Neural cell (in vitro differentiated cells): ENCODE data around the gene PLXNA4. TPM values are rescaled to one million over a fixed set of nuclear protein-coding genes. Genes with fewer than 3 reads are reported as not detected.

ENCODE experiments used
- H2AFZ ChIP-seq: fragments of 200-600, 300-800 bp; sonication (generic), shearing (Covaris generic); 2 replicates; pipeline ENCODE4 v1.6.0; 2014; ENCODE audit warnings: low read depth, mild to moderate bottlenecking, antibody characterized with exemption, low read length, moderate library complexity
- H3F3A ChIP-seq: fragments of 200-600 bp; shearing (Covaris generic); 2 replicates; pipeline ENCODE4 v1.6.1; 2016; ENCODE audit warnings: mild to moderate bottlenecking, moderate library complexity, mixed read lengths, antibody characterized with exemption, low read length; ENCODE audit not compliant: insufficient read depth, poor library complexity, severe bottlenecking
- H3K27ac ChIP-seq: fragments of 200-600, 300-800 bp; sonication (generic), shearing (Covaris generic); 2 replicates; pipeline ENCODE4 v1.5.1; 2014; ENCODE audit warnings: mild to moderate bottlenecking, low read length, moderate library complexity
- H3K27me3 ChIP-seq: fragments of 300-800, 200-600 bp; sonication (generic), shearing (Covaris generic); 2 replicates; pipeline ENCODE4 v1.6.0; 2014; ENCODE audit warnings: mild to moderate bottlenecking, low read depth, low read length, moderate library complexity; ENCODE audit not compliant: insufficient read depth
- H3K36me3 ChIP-seq: fragments of 300-800, 200-600 bp; sonication (generic), shearing (Covaris generic); 2 replicates; pipeline ENCODE4 v1.5.1; 2014; ENCODE audit warnings: mild to moderate bottlenecking, antibody characterized with exemption, low read length, moderate library complexity; ENCODE audit not compliant: insufficient read depth
- H3K4me2 ChIP-seq: fragments of 300-800, 200-600 bp; sonication (generic), shearing (Covaris generic); 2 replicates; pipeline ENCODE4 v1.6.0; 2014; ENCODE audit warnings: mild to moderate bottlenecking, low read length
- H3K4me3 ChIP-seq: fragments of 300-800, 200-600 bp; sonication (generic), shearing (Covaris generic); 2 replicates; pipeline ENCODE4 v1.5.1; 2014; ENCODE audit warnings: mild to moderate bottlenecking, low read length, moderate library complexity
- H3K79me2 ChIP-seq: fragments of 200-600 bp; shearing (Covaris generic); replicated peaks from 2 replicates; pipeline ENCODE4 v1.6.0; 2014; ENCODE audit warnings: mild to moderate bottlenecking, low read length, moderate library complexity; ENCODE audit not compliant: insufficient read depth
- H3K9ac ChIP-seq: fragments of 300-800, 200-600 bp; sonication (generic), shearing (Covaris generic); 2 replicates; pipeline ENCODE4 v1.6.1; 2016; ENCODE audit warnings: mild to moderate bottlenecking, low read length, mixed read lengths
- H3K9me2 ChIP-seq: fragments of 200-600 bp; shearing (Covaris generic); 2 replicates; pipeline ENCODE4 v1.6.1; 2016; ENCODE audit warnings: mild to moderate bottlenecking, low read length, mixed read lengths; ENCODE audit not compliant: insufficient read depth
- H3K9me3 ChIP-seq: fragments of 200-600, 300-800 bp; sonication (generic), shearing (Covaris generic); 2 replicates; pipeline ENCODE4 v1.6.1; 2016; ENCODE audit warnings: mild to moderate bottlenecking, mixed run types, low read length, moderate library complexity, mixed read lengths
- H4K20me1 ChIP-seq: fragments of 200-600 bp; shearing (Covaris generic); 2 replicates; pipeline ENCODE4 v1.6.1; 2016; ENCODE audit warnings: mild to moderate bottlenecking, mixed run types; ENCODE audit not compliant: insufficient read depth
- CTCF ChIP-seq: fragments of 450-650 bp; IDR thresholded peaks from 2 replicates; pipeline ENCODE4 v1.5.1; 2014; ENCODE audit warnings: antibody characterized with exemption, mild to moderate bottlenecking, moderate library complexity; ENCODE audit not compliant: poor library complexity, severe bottlenecking
- EP300 ChIP-seq: fragments of 450-650 bp; conservative IDR thresholded peaks from 2 replicates; pipeline ENCODE4 v1.6.1; 2014; ENCODE audit warnings: antibody characterized with exemption, mild to moderate bottlenecking, moderate library complexity; ENCODE audit not compliant: poor library complexity, severe bottlenecking
- EZH2 ChIP-seq: fragments of 200-600, 300-800 bp; shearing (Covaris generic), sonication (generic); IDR thresholded peaks from 2 replicates; pipeline ENCODE4 v1.6.1; 2014; ENCODE audit warnings: antibody characterized with exemption, low read length, borderline replicate concordance, mild to moderate bottlenecking; ENCODE audit not compliant: insufficient read depth, poor library complexity, severe bottlenecking
- MXI1 ChIP-seq: fragments of 450-650 bp; conservative IDR thresholded peaks from 2 replicates; pipeline ENCODE4 v1.6.1; 2014; ENCODE audit warnings: antibody characterized with exemption, mild to moderate bottlenecking; ENCODE audit not compliant: poor library complexity, severe bottlenecking
- POLR2AphosphoS5 ChIP-seq: IDR thresholded peaks from 2 replicates; pipeline ENCODE4 v1.6.1; 2012
- RAD21 ChIP-seq: fragments of 450-650 bp; conservative IDR thresholded peaks from 2 replicates; pipeline ENCODE4 v1.6.1; 2014; ENCODE audit warnings: antibody characterized with exemption, mild to moderate bottlenecking, moderate library complexity
- SMC3 ChIP-seq: fragments of 450-650 bp; conservative IDR thresholded peaks from 2 replicates; pipeline ENCODE4 v1.6.1; 2014; ENCODE audit warnings: antibody characterized with exemption, mild to moderate bottlenecking, moderate library complexity; ENCODE audit not compliant: poor library complexity
- TAF1 ChIP-seq: IDR thresholded peaks from 2 replicates; pipeline ENCODE4 v1.6.1; 2012; ENCODE audit warnings: low read depth
- polyA plus RNA-seq: library from polyadenylated mRNA; depleted of rRNA; stranded (reverse); fragments of >200 nt; gene quantifications from 2 replicates; pipeline ENCODE4 v1.2.3, GENCODE V29; 2014
- TF ChIP-seq, protein P1 (sequence below): IDR thresholded peaks from 2 replicates; pipeline ENCODE4 v1.6.1; 2012; ENCODE audit warnings: borderline replicate concordance

Gene PLXNA4
- polyA plus RNA-seq, 1 donor from 2014 or later, result 7.2 TPM

DNA sequence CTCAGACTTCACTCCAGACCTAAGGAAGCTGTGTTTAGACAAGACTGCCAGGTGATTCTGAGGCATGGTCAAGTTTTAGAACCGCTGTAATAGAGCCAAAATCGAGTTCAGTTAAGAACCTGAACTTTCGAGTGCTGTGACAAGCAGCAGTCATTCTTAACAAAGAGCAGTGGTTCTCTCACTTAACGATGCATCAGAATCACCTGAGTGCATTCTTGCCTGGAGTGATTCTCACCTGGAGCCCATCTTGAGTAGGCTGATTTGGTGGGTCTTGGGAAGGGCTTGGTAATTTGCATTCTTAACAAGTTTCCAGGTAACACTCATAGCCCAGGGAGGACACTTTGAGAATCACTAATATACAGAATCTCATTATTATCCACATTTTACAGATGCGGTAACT lies 44.7 kb downstream of the PLXNA4 start:
- Histone ChIP-seq H3K9me2 (no peaks in the 10 kb centered on the region), H3K4me2 (no peak overlapping the region), H3K4me3 (no peak overlapping the region), H3K9me3 (no peaks in the 10 kb centered on the region), H2AFZ (no peak overlapping the region), H3K27ac (no peak overlapping the region), H3K27me3 (no peaks in the 10 kb centered on the region), H4K20me1 (no peaks in the 10 kb centered on the region), H3K79me2 (no peaks in the 10 kb centered on the region), H3K36me3 (no peaks in the 10 kb centered on the region), H3K9ac (no peak overlapping the region), H3F3A (no peaks in the 10 kb centered on the region)
- TF ChIP-seq CTCF (no peak), MXI1 (no peak), SMC3 (no peak), TAF1 (no peak), POLR2AphosphoS5 (no peak), EP300 (no peak)
- TF ChIP-seq, protein P1, sequence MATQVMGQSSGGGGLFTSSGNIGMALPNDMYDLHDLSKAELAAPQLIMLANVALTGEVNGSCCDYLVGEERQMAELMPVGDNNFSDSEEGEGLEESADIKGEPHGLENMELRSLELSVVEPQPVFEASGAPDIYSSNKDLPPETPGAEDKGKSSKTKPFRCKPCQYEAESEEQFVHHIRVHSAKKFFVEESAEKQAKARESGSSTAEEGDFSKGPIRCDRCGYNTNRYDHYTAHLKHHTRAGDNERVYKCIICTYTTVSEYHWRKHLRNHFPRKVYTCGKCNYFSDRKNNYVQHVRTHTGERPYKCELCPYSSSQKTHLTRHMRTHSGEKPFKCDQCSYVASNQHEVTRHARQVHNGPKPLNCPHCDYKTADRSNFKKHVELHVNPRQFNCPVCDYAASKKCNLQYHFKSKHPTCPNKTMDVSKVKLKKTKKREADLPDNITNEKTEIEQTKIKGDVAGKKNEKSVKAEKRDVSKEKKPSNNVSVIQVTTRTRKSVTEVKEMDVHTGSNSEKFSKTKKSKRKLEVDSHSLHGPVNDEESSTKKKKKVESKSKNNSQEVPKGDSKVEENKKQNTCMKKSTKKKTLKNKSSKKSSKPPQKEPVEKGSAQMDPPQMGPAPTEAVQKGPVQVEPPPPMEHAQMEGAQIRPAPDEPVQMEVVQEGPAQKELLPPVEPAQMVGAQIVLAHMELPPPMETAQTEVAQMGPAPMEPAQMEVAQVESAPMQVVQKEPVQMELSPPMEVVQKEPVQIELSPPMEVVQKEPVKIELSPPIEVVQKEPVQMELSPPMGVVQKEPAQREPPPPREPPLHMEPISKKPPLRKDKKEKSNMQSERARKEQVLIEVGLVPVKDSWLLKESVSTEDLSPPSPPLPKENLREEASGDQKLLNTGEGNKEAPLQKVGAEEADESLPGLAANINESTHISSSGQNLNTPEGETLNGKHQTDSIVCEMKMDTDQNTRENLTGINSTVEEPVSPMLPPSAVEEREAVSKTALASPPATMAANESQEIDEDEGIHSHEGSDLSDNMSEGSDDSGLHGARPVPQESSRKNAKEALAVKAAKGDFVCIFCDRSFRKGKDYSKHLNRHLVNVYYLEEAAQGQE, result no peak

DNA sequence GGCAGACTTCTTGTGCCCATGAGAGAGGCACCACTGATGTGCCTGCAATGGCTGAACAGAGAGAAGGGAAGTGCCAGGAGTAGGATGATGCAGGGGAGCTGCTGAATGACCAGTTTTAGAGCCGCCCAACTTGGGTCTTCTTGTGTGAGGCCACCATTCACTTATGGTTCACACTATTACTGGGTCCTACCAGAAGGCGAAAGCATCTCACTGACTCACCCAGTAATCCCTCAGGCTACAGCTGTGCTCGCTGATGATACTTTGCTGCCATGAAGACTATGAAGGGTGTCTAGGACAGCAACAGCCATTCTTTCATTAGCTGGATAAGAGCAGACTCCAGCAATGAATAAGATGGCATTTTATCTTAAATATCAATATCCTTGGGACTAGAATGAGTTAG lies 47.6 kb downstream of the PLXNA4 start:
- no peak for TF ChIP-seq RAD21
- TF ChIP-seq TAF1, result no peak
- no peak for TF ChIP-seq MXI1
- no peak for TF ChIP-seq POLR2AphosphoS5
- no peak for TF ChIP-seq EZH2
- no peak for TF ChIP-seq EP300
- TF ChIP-seq SMC3, result no peak
- TF ChIP-seq, protein P1, result no peak
- TF ChIP-seq CTCF, result no peak
- Histone ChIP-seq H3K4me3 (no peak overlapping the region), H3F3A (no peaks in the 10 kb centered on the region), H3K36me3 (no peaks in the 10 kb centered on the region), H3K27ac (no peak overlapping the region), H3K79me2 (no peaks in the 10 kb centered on the region), H3K9ac (no peak overlapping the region), H2AFZ (no peak overlapping the region), H4K20me1 (no peaks in the 10 kb centered on the region), H3K9me3 (no peaks in the 10 kb centered on the region), H3K4me2 (no peak overlapping the region), H3K9me2 (no peaks in the 10 kb centered on the region), H3K27me3 (no peaks in the 10 kb centered on the region)
